Brain microvascular endothelial cell (primary cell): Measurements from ENCODE around the gene THSD8.
A peak's percentile ranks its signal among the peaks of the same experiment; 100 is the strongest.
"Not testable (repeated sequence)": the region's sequence is repeated elsewhere in the genome, so short reads cannot be mapped to it uniquely, and the experiment has no call there.

Experiments used
- DNase-seq: peaks from one replicate; pipeline ENCODE4 v3.0.0-alpha.2; 2020
- H3K27ac ChIP-seq: fragments of 250-450 bp; sonication (Bioruptor Pico); 2 replicates; pipeline ENCODE4 v1.5.1; 2020; ENCODE audit warnings: mild to moderate bottlenecking, moderate library complexity
- H3K27me3 ChIP-seq: fragments of 250-450 bp; sonication (Bioruptor Pico); replicated peaks from 2 replicates; pipeline ENCODE4 v1.5.1; 2020; ENCODE audit warnings: mild to moderate bottlenecking
- H3K36me3 ChIP-seq: fragments of 250-450 bp; sonication (Bioruptor Pico); replicated peaks from 2 replicates; pipeline ENCODE4 v1.5.1; 2020; ENCODE audit warnings: mild to moderate bottlenecking
- H3K4me3 ChIP-seq: 2 replicates; pipeline ENCODE4 v1.5.1; 2011; ENCODE audit warnings: low read depth, mild to moderate bottlenecking, control low read depth, low read length, moderate library complexity
- in situ Hi-C: cut with HindIII; loops from 2 replicates; pipeline ENCODE4 v1.10.0; 2017; ENCODE audit warnings: low sequenced_read_pairs, low pct_ligation_motif_present
- TF ChIP-seq, protein P1 (sequence below): IDR thresholded peaks from 2 replicates; pipeline ENCODE4 v1.5.1; 2011; ENCODE audit warnings: low read depth, mild to moderate bottlenecking, moderate library complexity, low read length, control low read depth, inconsistent platforms; ENCODE audit errors: missing control alignments

Gene THSD8

GRCh38 chr19:12797141-12797587 is 4.7 kb upstream of the THSD8 start:
- no peak for DNase-seq
- no peak overlapping the region for H3K4me3 ChIP-seq
- no peaks in the 10 kb centered on the region for H3K27me3 ChIP-seq
- TF ChIP-seq, protein P1, sequence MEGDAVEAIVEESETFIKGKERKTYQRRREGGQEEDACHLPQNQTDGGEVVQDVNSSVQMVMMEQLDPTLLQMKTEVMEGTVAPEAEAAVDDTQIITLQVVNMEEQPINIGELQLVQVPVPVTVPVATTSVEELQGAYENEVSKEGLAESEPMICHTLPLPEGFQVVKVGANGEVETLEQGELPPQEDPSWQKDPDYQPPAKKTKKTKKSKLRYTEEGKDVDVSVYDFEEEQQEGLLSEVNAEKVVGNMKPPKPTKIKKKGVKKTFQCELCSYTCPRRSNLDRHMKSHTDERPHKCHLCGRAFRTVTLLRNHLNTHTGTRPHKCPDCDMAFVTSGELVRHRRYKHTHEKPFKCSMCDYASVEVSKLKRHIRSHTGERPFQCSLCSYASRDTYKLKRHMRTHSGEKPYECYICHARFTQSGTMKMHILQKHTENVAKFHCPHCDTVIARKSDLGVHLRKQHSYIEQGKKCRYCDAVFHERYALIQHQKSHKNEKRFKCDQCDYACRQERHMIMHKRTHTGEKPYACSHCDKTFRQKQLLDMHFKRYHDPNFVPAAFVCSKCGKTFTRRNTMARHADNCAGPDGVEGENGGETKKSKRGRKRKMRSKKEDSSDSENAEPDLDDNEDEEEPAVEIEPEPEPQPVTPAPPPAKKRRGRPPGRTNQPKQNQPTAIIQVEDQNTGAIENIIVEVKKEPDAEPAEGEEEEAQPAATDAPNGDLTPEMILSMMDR: no peak
- in situ Hi-C loops: no loop called here
- H3K27ac ChIP-seq: no peak overlapping the region
- peaks cover 18% of the 10 kb centered on the region for H3K36me3 ChIP-seq

DNA sequence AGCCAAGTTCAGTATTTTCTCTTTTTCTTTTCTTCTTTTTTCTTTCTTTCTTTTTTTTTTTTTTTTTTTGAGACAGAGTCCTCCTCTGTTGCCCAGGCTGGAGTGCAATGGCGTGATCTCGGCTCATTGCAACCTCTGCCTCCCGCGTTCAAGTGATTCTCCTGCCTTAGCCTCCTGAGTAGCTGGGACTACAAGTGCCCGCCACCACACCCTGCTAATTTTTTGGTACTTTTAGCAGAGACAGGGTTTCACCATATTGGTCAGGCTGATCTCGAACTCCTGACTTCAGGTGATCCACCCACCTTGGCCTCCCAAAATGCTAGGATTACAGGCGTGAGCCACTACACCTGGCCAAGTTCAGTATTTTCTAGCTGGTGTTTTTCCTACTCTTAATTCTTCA is 4.3 kb upstream of the THSD8 start:
- in situ Hi-C loops, H3K27ac ChIP-seq, DNase-seq: not testable (repeated sequence)

DNA sequence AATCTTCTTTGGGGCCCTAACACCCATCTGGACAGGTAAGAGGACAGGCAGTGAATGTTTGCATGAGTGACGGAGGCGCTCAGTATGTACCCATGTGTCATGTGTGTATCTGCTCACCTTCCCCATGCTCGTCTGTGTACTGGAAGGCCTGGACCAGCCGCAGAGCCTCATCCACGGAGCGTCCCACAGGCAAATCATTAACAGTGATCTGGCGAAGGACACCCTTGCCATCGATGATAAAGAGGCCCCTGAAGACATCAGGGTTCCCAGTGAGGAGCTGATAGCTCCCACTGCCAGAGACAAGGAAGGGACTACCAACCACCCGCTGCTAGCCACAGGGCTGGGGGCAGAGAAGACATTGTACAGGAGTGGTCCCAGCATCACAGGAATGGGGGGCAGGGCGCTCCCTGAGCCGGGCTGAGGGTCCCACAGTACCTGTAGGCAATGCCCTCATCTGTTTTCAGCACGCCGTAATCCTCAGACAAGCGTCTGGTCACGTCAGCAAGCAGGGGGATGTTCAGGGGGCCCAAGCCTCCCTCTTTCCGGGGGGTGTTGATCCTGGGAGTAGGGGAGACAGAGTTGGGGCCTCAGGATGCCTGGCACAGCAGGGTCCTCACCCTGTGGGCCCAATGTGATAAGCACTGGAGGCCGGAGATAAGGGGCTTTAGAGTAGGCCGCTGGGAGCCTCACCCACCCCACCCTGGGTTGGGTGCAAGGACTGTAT is 2.0 kb upstream of the THSD8 start:
- no peaks in the 10 kb centered on the region for H3K27me3 ChIP-seq
- H3K36me3 ChIP-seq: peaks cover 15% of the 10 kb centered on the region
- TF ChIP-seq, protein P1: no peak
- H3K27ac ChIP-seq: no peak overlapping the region
- in situ Hi-C loops: no loop called here
- no peak overlapping the region for H3K4me3 ChIP-seq
- DNase-seq: no peak

More for the DNA sequence above, 4.3 kb upstream of the THSD8 start:
- not testable (repeated sequence) for H3K27me3 ChIP-seq, H3K4me3 ChIP-seq
- H3K36me3 ChIP-seq: peaks cover 17% of the 10 kb centered on the region

DNA sequence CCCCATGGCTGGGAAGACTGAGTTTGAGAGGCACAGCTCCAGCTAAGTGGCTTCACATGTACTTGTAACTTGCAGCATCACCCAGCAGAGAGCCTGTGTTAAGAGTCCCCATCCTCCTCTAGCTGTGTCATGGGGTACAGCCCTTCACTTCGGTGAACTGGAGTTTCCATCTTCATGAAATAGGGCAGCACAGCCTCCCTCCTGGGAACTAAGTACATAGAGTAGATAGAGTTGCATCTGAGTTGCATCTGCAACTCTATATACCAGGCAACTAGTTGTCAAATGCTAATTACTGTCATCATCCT is 1.5 kb upstream of the THSD8 start:
- H3K27me3 ChIP-seq: no peaks in the 10 kb centered on the region
- H3K4me3 ChIP-seq: peak overlapping the region; percentile 88
- peaks cover 15% of the 10 kb centered on the region for H3K36me3 ChIP-seq
- no peak for DNase-seq
- in situ Hi-C loops: no loop called here
- TF ChIP-seq, protein P1: no peak
- no peak overlapping the region for H3K27ac ChIP-seq

DNA sequence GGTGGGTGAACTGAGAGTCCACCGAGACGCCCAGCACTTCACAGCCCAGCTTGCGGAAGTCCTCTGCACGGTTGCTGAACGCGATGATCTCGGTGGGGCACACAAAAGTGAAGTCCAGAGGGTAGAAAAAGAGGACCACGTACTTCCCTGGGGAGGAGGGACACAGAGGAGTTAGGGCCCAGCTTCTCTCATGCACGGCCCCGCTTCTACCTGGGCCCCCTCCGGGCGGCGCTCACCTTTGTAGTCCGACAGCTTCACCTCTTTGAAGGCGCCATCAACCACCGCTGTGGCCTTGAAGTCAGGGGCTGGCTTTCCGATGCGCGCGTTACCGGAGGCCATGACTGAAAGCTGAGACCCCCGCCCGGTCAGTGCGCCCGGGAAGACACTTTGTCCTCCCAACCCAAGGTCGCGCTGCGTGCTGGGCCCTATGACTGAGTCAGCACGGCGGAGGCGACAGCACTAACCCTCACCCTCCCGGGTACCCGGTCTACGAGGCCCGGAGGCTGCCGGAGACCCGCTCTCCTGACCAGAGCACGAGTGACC is 875 bp upstream of the THSD8 start:
- H3K27me3 ChIP-seq: no peaks in the 10 kb centered on the region
- H3K4me3 ChIP-seq: peak overlapping the region; percentile 88
- H3K27ac ChIP-seq: no peak overlapping the region
- TF ChIP-seq, protein P1: no peak
- in situ Hi-C loops: no loop called here
- DNase-seq: no peak
- peaks cover 15% of the 10 kb centered on the region for H3K36me3 ChIP-seq

- TF ChIP-seq, protein P1: peak; percentile 35
- in situ Hi-C loops: no loop called here
- peaks cover 15% of the 10 kb centered on the region for H3K36me3 ChIP-seq
- DNase-seq: no peak
- H3K27me3 ChIP-seq: no peaks in the 10 kb centered on the region
- H3K4me3 ChIP-seq: peak overlapping the region; percentile 88
- H3K27ac ChIP-seq: no peak overlapping the region
Measured at GRCh38 chr19:12802267-12803106, 618 bp downstream of the THSD8 start.
